MV-4-11 (cell line): ENCODE measurements around the gene ANKRD11.

Experiments
- DNase-seq: peaks from one replicate; lab custom pipeline; 2025; lab: John Stamatoyannopoulos, UW

ANKRD11 gene

DNA sequence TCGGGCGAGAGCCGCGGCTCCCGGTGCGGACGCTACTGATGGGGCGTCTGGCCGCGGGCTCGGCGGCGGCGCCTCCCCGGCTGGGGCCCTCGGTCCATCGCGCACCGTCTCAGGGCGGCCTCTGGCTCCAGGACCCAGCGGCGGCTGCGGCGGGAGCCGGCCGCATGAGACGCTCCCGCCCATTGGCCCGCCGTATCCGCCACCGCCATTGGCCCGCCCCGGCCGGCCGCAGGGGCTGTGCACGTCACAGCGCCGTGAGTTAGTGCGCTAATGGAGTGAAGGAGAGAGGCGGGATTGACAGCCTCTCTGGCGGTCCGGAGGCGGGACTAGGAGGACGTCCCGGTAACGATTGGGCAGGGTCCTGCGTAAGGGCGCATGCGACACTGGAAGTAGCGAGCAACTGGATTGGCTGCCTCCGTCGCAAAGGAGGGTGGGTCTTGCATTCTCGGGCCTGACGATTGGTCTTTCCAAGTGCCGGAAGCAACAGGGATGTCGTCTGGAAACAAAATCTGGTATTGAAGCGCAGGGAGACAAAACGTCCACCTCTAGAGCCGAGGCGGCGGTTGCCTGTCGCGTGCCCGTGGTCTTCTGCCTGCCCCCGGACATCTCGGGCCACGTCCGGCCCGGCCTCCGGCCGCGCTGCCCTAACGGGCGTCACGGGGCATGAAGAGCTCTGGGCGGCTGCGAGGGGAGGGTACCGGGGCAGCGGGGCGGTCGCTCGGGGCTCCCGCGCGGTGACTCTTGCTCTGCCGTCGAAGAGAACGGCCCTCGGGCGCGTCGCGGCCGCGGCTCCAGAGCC, at the start of gene ANKRD11:
ANKRD11 (minus strand) TSS at position 123 of the 799 bp plus-strand sequence. CDS start 173,542 bp downstream, outside the sequence.
- DNase-seq, result peak; percentile 100

DNA sequence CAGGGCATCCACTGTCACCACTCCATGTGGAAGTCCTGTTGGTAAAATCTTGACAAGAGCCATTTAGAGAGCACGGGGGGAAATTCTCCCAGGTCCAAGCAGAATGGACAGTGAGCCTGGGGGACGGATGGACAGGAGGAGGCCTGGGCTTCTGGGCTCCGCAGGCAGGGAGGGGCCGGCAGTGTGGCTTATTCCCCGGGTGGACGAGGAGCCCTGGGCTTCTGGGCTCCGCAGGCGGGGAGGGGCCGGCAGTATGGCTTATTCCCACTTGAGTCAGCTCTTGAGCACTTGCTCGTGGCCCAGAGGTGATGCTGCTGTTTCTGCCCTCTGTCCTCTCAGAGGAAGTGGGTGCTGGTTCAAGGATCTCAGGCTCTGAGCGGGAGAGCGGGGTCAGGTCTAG, 47.9 kb upstream of the ANKRD11 start:
- no peak for DNase-seq

DNA sequence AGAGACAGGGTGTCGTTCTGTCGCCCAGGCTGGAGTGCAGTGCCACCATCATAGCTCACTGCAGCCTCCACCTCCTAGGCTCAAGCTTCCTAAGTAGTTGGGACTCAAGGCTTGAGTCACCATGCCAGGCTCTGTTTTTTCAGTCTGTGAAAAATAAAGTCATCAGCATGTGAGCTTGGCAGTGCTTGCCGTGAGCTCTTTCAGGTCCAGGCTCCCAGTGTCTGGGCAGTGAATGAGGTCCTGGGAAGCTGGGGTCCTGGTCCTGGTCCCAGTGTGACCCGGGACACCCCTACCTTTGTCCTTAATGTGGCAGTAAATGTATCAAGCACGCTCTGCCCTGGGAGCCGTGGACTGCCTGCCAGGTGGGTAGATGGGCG, 47.2 kb upstream of the ANKRD11 start:
- no peak for DNase-seq

GRCh38 chr16:89536886-89537548, 46.7 kb upstream of the ANKRD11 start:
- DNase-seq, result no peak

DNA sequence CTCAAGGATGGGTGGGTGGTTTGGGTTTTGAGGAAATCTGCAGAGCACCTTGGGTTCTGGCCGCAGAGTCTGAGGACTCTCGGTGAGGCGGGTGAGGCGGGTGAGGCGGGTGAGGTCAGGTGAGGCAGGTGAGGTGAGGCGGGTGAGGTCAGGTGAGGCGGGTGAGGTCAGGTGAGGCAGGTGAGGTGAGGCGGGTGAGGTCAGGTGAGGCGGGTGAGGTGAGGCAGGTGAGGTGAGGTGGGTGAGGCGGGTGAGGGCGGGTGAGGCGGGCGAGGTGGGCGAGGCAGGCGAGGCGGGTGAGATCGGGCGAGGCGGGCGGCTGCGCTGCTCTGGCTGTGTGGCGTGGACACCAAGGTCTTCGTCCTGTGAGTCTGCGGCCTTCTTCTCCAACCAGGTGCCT, 46.0 kb upstream of the ANKRD11 start:
- no peak for DNase-seq

DNA sequence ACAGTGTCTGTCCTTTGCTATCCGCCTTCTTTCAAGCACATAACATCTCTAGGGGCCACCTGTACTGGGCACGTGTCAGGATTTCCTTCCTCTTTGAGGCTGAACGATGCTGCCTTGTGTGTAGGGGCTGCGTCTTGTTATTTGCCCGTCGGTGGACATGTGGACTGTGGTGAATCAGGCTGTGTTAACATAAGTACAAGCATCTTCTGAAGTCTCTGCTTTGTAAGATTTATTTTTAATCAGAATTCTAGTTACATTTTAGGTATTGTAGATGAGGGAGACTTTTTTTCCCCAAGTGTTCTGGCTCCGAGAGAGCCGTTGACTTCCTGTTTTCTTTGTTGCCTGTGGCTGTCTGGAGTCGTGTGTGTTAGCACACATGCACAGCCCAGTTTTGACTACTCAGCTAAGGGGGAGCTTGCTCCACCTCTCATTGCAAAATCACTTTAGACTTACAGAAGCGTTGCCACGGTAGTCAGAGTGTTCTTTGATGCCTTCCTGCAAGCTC, 43.9 kb upstream of the ANKRD11 start:
- peak; percentile 97 for DNase-seq

GRCh38 chr16:89531821-89532526, 41.6 kb upstream of the ANKRD11 start:
- no peak for DNase-seq

- DNase-seq, result no peak
These were observed 40.3 kb upstream of the ANKRD11 start for GRCh38 chr16:89530401-89531381.

DNA sequence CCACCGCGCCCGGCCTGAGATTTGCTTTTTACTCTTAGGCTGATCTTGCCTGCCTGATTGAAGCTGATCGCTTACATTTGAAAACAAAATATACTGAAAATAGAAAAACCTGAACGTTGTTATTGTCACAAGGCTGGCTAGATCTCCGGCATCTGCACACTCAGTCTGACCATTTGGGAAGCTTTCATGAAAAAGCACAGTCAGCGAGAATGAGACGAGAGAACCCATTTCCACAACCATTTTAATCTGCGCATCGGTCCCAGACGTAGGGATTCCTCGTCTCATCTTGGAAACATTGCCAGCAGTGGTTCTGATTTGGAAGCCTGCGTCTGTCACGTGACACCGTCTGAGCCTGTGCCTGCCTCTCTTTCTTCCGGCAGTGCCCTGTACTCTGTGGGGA, 38.7 kb upstream of the ANKRD11 start:
- DNase-seq, result no peak

GRCh38 chr16:89525146-89525913, 35.0 kb upstream of the ANKRD11 start:
- DNase-seq, result no peak

DNA sequence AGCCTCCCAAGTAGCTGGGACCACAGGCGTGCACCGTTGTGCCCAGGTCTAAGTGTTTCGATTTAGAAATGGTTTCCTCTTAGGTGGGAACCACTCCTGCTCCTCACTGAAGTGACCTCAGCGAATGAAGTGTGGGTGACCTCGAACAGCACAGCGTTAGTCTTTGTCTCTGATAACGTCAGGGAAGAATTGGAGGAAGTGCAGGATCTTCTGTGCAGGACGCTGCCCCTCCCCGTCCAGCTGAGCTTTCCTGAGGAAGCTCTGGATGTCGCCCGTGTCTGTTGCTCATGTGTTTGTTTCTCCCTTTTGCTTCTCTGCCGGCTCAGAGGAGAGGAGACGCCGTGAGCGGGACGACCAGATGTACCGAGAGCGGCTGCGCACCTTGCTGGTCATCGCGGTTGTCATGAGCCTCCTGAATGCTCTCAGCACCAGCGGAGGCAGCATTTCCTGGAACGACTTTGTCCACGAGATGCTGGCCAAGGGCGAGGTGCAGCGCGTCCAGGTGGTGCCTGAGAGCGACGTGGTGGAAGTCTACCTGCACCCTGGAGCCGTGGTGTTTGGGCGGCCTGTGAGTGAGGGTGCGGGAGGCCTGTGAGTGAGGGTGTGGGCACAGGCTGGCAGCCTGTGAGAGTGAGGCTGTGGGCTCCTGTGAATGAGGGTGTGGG, 33.5 kb upstream of the ANKRD11 start:
- DNase-seq, result no peak

DNA sequence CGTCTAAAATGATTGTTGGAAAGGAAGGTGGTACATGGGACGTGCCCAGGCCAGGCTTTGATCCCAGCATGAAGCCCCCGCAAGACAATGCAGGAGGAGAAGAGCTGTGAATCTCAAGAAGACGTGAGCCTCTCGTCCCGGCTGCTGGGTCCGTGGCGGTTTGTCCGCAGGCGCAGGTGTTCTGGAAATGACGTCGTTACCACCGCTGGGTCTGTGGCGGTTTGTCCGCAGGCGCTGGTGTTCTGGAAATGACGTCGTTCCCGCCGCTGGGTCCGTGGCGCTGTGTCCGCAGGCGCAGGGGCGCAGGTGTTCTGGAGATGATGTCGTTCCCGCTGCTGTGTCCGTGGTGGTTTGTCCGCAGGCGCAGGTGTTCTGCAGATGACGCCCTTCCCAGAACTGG, 31.9 kb upstream of the ANKRD11 start:
- DNase-seq, result no peak

DNA sequence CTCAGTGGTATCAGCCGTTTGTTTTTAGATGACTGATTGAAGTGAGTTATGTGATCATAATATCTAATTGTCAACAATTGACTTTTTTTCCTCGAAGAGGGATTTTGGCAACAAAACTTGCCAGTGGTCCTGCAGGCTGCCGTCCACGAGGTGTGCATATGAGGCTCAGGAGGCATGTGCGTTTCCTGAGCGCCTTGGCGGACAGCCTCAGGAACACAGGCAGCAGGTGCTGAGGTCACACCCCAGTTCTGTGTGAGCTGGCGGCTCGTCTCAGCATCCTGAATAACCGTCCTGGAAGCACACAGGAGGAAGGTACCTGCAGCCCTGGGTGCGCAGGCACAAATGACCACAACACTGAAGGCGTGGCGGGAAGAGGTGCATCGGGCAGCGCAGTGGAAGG, 29.5 kb upstream of the ANKRD11 start:
- no peak for DNase-seq

DNA sequence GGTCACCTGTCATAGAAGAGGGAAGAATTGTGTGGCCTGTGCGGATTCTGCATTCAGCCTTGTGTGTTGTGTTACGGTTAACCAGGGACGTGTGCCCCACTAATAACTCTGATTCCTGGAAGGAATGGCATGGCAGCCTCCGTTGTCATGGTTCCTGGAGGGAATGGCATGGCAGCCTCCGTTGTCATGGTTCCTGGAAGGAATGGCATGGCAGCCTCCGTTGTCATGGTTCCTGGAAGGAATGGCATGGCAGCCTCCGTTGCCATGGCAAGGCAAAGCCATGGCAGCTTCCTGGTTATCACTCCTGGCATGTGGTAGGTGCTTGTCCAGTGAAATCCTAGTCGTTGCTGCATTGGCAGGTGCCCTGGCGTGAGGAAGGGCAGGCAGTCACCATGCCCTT, 26.8 kb upstream of the ANKRD11 start:
- no peak for DNase-seq

GRCh38 chr16:89512453-89512852, 22.1 kb upstream of the ANKRD11 start:
- DNase-seq, result no peak

GRCh38 chr16:89511374-89511773, 21.0 kb upstream of the ANKRD11 start:
- DNase-seq, result peak; percentile 75

DNA sequence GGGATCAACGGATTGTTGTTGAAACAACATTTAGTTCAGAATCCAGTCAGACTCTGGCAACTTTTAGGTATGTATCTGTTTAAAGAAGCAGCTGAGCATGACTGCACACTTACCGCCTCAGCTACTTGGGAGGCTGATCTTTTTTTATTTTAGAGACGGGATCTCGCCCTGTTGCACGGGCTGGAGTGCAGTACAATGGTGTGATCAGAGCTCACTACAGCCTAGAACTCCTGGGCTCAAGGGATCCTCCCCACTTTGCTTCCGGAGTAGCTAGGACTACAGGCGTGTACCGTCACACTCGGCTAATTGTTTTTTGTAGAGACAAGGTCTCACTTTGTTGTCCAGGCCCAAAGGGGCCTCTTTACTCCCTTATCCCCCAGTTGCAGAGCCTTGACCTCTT, 20.2 kb upstream of the ANKRD11 start:
- DNase-seq, result no peak

- DNase-seq, result peak; percentile 76
These were observed 17.7 kb upstream of the ANKRD11 start, which contains the start of gene SPG7 for GRCh38 chr16:89507834-89508590. Gene SPG7 (plus strand): TSS chr16:89508403. CDS start chr16:89508418, 15 bp downstream.

GRCh38 chr16:89507214-89507833, 17.0 kb upstream of the ANKRD11 start:
- DNase-seq, result no peak
